Tibial nerve (tissue), 4 donors: ENCODE results near the gene ABR. TPM values are rescaled to one million over a fixed set of nuclear protein-coding genes. Genes with fewer than 3 reads are reported as not detected.
A peak's percentile ranks its signal among the peaks of the same experiment; 100 is the strongest.
"Not testable (repeated sequence)": the region's sequence is repeated elsewhere in the genome, so short reads cannot be mapped to it uniquely, and the experiment has no call there.

ENCODE experiments used
- DNase-seq, 2 donors: peaks; one replicate each; pipeline ENCODE4 v3.0.0-alpha.2; 2019; ENCODE audit warnings: low spot score in 2 of 2
- H3K27ac ChIP-seq, 4 donors: fragments of 200-600 bp; sonication (generic) in 3 of 4; one replicate each; pipeline ENCODE4 v1.5.1; 2017 to 2019; ENCODE audit warnings: mild to moderate bottlenecking in 1 of 4
- H3K27me3 ChIP-seq, 2 donors: fragments of 200-600 bp; sonication (generic) in 1 of 2; one replicate each; pipeline versions ENCODE4 v1.5.1 to v1.6.0; 2017 to 2019
- H3K36me3 ChIP-seq, 3 donors: fragments of 200-600 bp; sonication (generic); one replicate each; pipeline ENCODE4 v1.5.1; 2018 to 2019
- H3K4me1 ChIP-seq, 4 donors: fragments of 200-600 bp; sonication (generic) in 3 of 4; one replicate each; pipeline ENCODE4 v1.5.1; 2017 to 2019
- H3K4me3 ChIP-seq, 4 donors: fragments of 200-600 bp; sonication (generic) in 3 of 4; one replicate each; pipeline ENCODE4 v1.5.1; 2017 to 2019; ENCODE audit warnings: mild to moderate bottlenecking in 1 of 4, moderate library complexity in 1 of 4
- H3K9me3 ChIP-seq, 4 donors: fragments of 200-600 bp; sonication (generic) in 3 of 4; one replicate each; pipeline ENCODE4 v1.5.1; 2017 to 2019
- CTCF ChIP-seq, 5 experiments: fragments of 200-600 bp in 3 of 5; fragments of 450-650 bp in 2 of 5; sonication (generic) in 3 of 5; IDR thresholded peaks; one replicate each; pipeline ENCODE4 v1.5.1; 2016 to 2019; ENCODE audit warnings: antibody characterized with exemption in 5 of 5, mild to moderate bottlenecking in 3 of 5, moderate library complexity in 2 of 5
- EP300 ChIP-seq, 2 donors: sonication (generic); formaldehyde crosslinking; IDR thresholded peaks; one replicate each; pipeline ENCODE4 v1.6.1; 2017; ENCODE audit warnings: antibody characterized with exemption in 2 of 2, mild to moderate bottlenecking in 1 of 2
- POLR2A ChIP-seq, 2 donors: fragments of 450-650 bp; IDR thresholded peaks; one replicate each; pipeline ENCODE4 v1.6.1; 2017; ENCODE audit warnings: antibody characterized with exemption in 2 of 2, mild to moderate bottlenecking in 2 of 2, moderate library complexity in 2 of 2
- WGBS, 2 donors: methylation state at CpG; one replicate each; pipeline ENCODE4 v1.1.5; 2018; 5-methylcytosine and 5-hydroxymethylcytosine counted together
- total RNA-seq, 4 donors: library from RNA; depleted of rRNA; stranded (reverse); fragments of >200 nt; gene quantifications; one replicate each; pipeline ENCODE4 v1.1.0, GENCODE V29; 2016

Gene ABR
- total RNA-seq, 4 donors from 2014 or later: 88.8 to 193 (median 133) TPM

GRCh38 chr17:973053-973452, 206.7 kb downstream of the ABR start:
- 77 to 81% methylated on average over 12 of the region's 12 CpGs for WGBS, 2 donors
- H3K27me3 ChIP-seq: no peaks in the 10 kb centered on the region
- no peak for DNase-seq
- no peak overlapping the region for H3K27ac ChIP-seq
- H3K4me1 ChIP-seq: peaks cover 0 to 14% (median 5%) of the 10 kb centered on the region in 4 donors
- TF ChIP-seq POLR2A (IDR thresholded peaks at IDR 0.05) (no peak), CTCF (IDR thresholded peaks at IDR 0.05) (no peak), EP300 (IDR thresholded peaks at IDR 0.05) (no peak)
- no peak overlapping the region for H3K4me3 ChIP-seq
- no peaks in the 10 kb centered on the region for H3K9me3 ChIP-seq
- no peaks in the 10 kb centered on the region for H3K36me3 ChIP-seq

- H3K27me3 ChIP-seq, H3K36me3 ChIP-seq, H3K4me1 ChIP-seq, H3K27ac ChIP-seq, DNase-seq, H3K9me3 ChIP-seq, H3K4me3 ChIP-seq: not testable (repeated sequence)
- 86 to 87% methylated on average over 14 of the region's 14 CpGs for WGBS, 2 donors
Observed at GRCh38 chr17:971861-972260, 207.9 kb downstream of the ABR start.

GRCh38 chr17:970364-970763, 209.4 kb downstream of the ABR start:
- Histone ChIP-seq H3K9me3 (no peaks in the 10 kb centered on the region), H3K4me1 (peaks cover 0 to 4% (median 0%) of the 10 kb centered on the region in 4 donors), H3K27me3 (no peaks in the 10 kb centered on the region), H3K36me3 (no peaks in the 10 kb centered on the region), H3K27ac (no peak overlapping the region), H3K4me3 (no peak overlapping the region)
- DNase-seq: no peak
- WGBS, 2 donors: 81 to 82% methylated on average over 9 of the region's 9 CpGs
- no peak for TF ChIP-seq EP300 (IDR thresholded peaks at IDR 0.05)
- TF ChIP-seq CTCF (IDR thresholded peaks at IDR 0.05): no peak
- TF ChIP-seq POLR2A (IDR thresholded peaks at IDR 0.05): no peak

GRCh38 chr17:969811-970355, 209.9 kb downstream of the ABR start:
- Histone ChIP-seq H3K4me1 (no peaks in the 10 kb centered on the region), H3K27me3 (no peaks in the 10 kb centered on the region), H3K4me3 (peak overlapping the region in 1 of 4 donors; percentile 1), H3K36me3 (no peaks in the 10 kb centered on the region), H3K27ac (no peak overlapping the region), H3K9me3 (no peaks in the 10 kb centered on the region)
- WGBS, 2 donors: 56 to 59% methylated on average over 18 of the region's 18 CpGs
- TF ChIP-seq CTCF (IDR thresholded peaks at IDR 0.05) (no peak), EP300 (IDR thresholded peaks at IDR 0.05) (no peak), POLR2A (IDR thresholded peaks at IDR 0.05) (no peak)
- DNase-seq: no peak

GRCh38 chr17:968812-969730, 210.7 kb downstream of the ABR start:
- H3K27ac ChIP-seq: no peak overlapping the region
- no peak for DNase-seq
- TF ChIP-seq CTCF (IDR thresholded peaks at IDR 0.05) (no peak), EP300 (IDR thresholded peaks at IDR 0.05) (no peak), POLR2A (IDR thresholded peaks at IDR 0.05) (no peak)

More at GRCh38 chr17:968812-969730, 210.7 kb downstream of the ABR start:
- Histone ChIP-seq H3K36me3 (no peaks in the 10 kb centered on the region), H3K4me1 (no peaks in the 10 kb centered on the region), H3K27me3 (no peaks in the 10 kb centered on the region), H3K4me3 (peak overlapping the region in 1 of 4 donors; percentile 1), H3K9me3 (no peaks in the 10 kb centered on the region)
- 76 to 78% methylated on average over 24 of the region's 24 CpGs for WGBS, 2 donors
